Nephron (organoid): ENCODE measurements around the gene COL13A1.
A peak's percentile ranks its signal among the peaks of the same experiment; 100 is the strongest.

Experiments
- H3K27ac Mint-ChIP-seq, 3 experiments: 2 replicates each; pipeline ENCODE4 v1.8.0; 2020; ENCODE audit warnings: mixed read lengths in 3 of 3, mild to moderate bottlenecking in 2 of 3, moderate library complexity in 1 of 3
- H3K27me3 Mint-ChIP-seq: 2 replicates; pipeline ENCODE4 v1.8.0; 2021; ENCODE audit warnings: low read depth, mild to moderate bottlenecking, moderate library complexity, mixed read lengths
- H3K36me3 Mint-ChIP-seq: 2 replicates; pipeline ENCODE4 v1.8.0; 2020; ENCODE audit warnings: low read depth, mixed read lengths
- H3K4me1 Mint-ChIP-seq: 2 replicates; pipeline ENCODE4 v1.8.0; 2020; ENCODE audit warnings: mixed read lengths
- H3K4me3 Mint-ChIP-seq, 3 experiments: 2 replicates each; pipeline ENCODE4 v1.8.0; 2020; ENCODE audit warnings: mild to moderate bottlenecking in 3 of 3, mixed read lengths in 3 of 3, moderate library complexity in 2 of 3
- H3K9me3 Mint-ChIP-seq: 2 replicates; pipeline ENCODE4 v1.8.0; 2020; ENCODE audit warnings: mixed read lengths
- TF ChIP-seq, protein P1 (sequence below), 3 experiments: fragments of 200-600 bp; sonication (generic); IDR thresholded peaks; one replicate each; pipeline ENCODE4 v1.5.0; 2021; ENCODE audit warnings: antibody characterized with exemption in 3 of 3; ENCODE audit not compliant: unreplicated experiment in 3 of 3

The COL13A1 gene

DNA sequence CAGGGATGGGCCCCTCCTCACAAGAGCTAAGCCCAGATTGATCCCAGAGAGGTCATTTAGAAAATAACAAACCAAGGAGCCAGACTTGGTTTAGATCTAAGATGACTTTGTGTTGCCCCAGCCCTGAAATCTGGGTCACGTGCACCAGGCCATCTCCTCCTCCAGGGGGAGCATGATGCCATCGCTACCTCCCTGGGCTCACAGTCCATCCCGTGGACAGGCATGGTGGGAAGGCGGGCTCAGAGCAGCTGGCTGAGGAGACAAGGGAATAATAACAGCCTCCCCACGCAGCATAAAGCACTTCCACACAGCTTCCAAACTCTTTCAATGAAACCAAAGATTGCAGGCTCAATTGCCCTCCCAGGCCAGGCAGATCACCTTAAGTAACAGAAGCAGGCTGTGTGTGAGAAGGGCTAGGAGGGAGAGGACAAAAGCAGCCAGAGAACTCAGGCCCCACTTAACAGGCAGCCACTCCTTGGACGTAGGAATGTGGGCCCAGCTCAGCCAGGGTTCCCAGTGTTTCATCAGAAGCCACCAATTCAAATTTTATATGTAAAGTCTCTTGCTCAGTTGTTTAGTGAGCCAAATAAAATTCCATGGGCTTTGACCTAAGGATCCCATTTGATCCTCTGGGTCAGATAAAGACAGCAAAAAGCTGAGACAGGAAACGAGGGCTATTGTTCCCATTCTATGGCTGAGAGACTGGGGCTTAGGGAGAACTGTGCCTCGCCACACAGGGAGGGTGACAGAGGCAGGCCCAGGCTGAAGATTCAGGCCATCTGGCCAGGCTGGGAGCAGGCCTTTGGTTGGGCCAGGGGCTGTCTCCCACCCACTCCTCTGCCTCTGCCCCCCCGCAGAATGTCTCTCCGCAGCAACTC, 100.2 kb downstream of the COL13A1 start:
- TF ChIP-seq, protein P1, sequence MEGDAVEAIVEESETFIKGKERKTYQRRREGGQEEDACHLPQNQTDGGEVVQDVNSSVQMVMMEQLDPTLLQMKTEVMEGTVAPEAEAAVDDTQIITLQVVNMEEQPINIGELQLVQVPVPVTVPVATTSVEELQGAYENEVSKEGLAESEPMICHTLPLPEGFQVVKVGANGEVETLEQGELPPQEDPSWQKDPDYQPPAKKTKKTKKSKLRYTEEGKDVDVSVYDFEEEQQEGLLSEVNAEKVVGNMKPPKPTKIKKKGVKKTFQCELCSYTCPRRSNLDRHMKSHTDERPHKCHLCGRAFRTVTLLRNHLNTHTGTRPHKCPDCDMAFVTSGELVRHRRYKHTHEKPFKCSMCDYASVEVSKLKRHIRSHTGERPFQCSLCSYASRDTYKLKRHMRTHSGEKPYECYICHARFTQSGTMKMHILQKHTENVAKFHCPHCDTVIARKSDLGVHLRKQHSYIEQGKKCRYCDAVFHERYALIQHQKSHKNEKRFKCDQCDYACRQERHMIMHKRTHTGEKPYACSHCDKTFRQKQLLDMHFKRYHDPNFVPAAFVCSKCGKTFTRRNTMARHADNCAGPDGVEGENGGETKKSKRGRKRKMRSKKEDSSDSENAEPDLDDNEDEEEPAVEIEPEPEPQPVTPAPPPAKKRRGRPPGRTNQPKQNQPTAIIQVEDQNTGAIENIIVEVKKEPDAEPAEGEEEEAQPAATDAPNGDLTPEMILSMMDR (IDR thresholded peaks at IDR 0.05; ENCODE audit: unreplicated experiment in 3 of 3): peak; percentile 54 to 67 (median 56)
- H3K4me3 Mint-ChIP-seq: no peak overlapping the region
- H3K27me3 Mint-ChIP-seq: no peaks in the 10 kb centered on the region
- no peaks in the 10 kb centered on the region for H3K9me3 Mint-ChIP-seq
- peaks cover 4% of the 10 kb centered on the region for H3K36me3 Mint-ChIP-seq
- peaks cover 52% of the 10 kb centered on the region for H3K4me1 Mint-ChIP-seq
- peak overlapping the region; percentile 25 to 65 (median 26) for H3K27ac Mint-ChIP-seq

DNA sequence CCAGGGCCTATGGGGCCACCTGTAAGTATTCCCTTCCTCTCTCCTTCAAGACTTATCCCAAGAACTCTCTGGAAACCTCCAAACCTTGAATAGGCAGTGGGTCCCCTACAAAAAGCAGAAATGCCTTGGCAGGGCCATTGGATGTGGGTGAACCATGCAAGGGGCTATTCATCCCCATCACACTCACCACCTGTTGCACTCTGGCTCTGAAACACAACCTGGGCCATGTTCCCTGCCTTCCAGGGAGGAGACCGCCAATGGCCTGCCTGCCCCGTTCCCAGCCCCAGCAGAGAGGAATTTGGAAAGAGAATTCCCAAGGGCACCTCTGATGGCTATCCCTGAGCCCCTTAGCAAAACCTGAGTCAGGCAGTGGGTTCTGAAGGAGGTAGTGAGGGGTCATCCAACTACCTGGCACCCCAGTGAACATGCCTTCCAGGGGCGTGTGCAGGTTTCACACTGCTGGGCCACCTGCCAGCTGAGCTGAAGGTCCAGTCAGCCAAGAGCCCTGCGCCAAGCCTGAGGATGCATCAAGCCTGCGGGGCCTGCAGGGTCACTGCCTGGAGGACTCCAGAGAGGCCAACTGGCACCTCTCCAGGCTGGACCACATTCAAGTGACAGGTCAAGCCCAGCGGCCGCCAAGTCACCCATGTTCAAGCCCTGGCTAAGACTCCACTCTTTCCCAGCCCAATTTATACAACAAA, 101.3 kb downstream of the COL13A1 start:
- peaks cover 4% of the 10 kb centered on the region for H3K36me3 Mint-ChIP-seq
- no peak overlapping the region for H3K4me3 Mint-ChIP-seq
- H3K27me3 Mint-ChIP-seq: peaks cover 4% of the 10 kb centered on the region
- H3K4me1 Mint-ChIP-seq: peaks cover 46% of the 10 kb centered on the region
- H3K27ac Mint-ChIP-seq: peak overlapping the region in 1 of 3 experiments; percentile 22
- TF ChIP-seq, protein P1 (IDR thresholded peaks at IDR 0.05; ENCODE audit: unreplicated experiment in 3 of 3): no peak
- no peaks in the 10 kb centered on the region for H3K9me3 Mint-ChIP-seq

DNA sequence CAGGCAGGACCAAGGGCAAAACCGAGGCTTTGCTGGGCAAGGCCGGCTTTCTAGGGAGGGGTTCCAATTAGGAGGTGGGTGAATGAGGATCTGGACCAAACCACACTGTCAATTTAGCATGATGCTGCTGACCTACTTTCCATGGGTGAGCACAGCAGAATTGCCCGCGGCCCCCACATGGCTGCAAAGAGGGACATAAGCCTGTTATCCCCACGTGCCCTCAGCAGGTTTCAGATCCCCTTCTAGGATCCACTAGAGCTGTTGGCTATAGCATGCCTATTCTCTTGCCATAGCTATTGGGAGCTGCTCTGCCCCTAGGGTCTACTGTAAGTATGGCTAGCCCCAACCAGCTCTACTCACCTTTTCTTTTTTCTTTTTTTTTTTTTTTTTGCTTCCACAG, 102.8 kb downstream of the COL13A1 start:
- TF ChIP-seq, protein P1 (IDR thresholded peaks at IDR 0.05; ENCODE audit: unreplicated experiment in 3 of 3): no peak
- no peaks in the 10 kb centered on the region for H3K9me3 Mint-ChIP-seq
- H3K4me1 Mint-ChIP-seq: peaks cover 41% of the 10 kb centered on the region
- H3K27ac Mint-ChIP-seq: no peak overlapping the region
- H3K36me3 Mint-ChIP-seq: peaks cover 4% of the 10 kb centered on the region
- no peak overlapping the region for H3K4me3 Mint-ChIP-seq
- peaks cover 4% of the 10 kb centered on the region for H3K27me3 Mint-ChIP-seq

DNA sequence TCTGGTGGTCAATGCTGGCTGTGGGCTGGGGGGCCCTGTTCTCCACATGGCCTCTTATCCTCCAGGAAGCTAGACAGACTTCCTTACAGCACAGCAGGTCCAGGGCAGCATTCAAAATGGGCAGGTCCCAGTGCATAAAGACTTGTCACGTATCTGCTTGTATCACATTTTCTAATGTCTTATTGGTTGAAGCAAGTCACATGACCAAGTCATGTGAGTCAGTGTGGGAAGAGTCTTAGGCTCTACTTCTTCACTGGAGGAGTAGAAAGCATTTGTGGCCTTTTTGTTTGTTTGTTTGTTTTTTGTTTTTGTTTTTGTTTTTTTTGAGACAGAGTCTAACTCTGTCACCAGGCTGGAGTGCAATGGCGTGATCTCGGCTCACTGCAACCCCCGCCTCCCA, 104.7 kb downstream of the COL13A1 start:
- Mint-ChIP-seq H3K4me3 (no peak overlapping the region), H3K4me1 (peaks cover 33% of the 10 kb centered on the region), H3K27me3 (peaks cover 4% of the 10 kb centered on the region), H3K36me3 (peaks cover 4% of the 10 kb centered on the region), H3K27ac (no peak overlapping the region), H3K9me3 (no peaks in the 10 kb centered on the region)
- TF ChIP-seq, protein P1 (IDR thresholded peaks at IDR 0.05; ENCODE audit: unreplicated experiment in 3 of 3): no peak

DNA sequence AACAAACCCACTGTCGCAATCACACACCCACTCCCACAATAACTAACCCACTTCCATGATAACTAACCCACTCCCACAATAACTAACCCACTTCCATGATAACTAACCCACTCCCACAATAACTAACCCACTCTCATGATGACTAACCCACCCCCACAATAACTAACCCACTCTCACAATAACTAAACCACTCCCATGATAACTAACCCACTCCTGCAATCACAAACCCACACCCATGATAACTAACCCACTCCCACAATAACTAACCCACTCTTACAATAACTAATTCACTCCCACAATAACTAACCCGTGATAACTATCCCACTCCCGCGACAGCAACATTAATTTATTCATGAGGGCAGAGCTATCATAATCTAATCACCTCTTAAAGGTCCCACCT, 105.8 kb downstream of the COL13A1 start:
- Mint-ChIP-seq H3K36me3 (peaks cover 4% of the 10 kb centered on the region), H3K4me1 (peaks cover 34% of the 10 kb centered on the region), H3K27ac (peak overlapping the region in 1 of 3 experiments; percentile 0), H3K27me3 (peaks cover 4% of the 10 kb centered on the region), H3K4me3 (no peak overlapping the region), H3K9me3 (no peaks in the 10 kb centered on the region)
- TF ChIP-seq, protein P1 (IDR thresholded peaks at IDR 0.05; ENCODE audit: unreplicated experiment in 3 of 3): no peak
